ENCODE measurements around the gene ASNSD1.

DNA sequence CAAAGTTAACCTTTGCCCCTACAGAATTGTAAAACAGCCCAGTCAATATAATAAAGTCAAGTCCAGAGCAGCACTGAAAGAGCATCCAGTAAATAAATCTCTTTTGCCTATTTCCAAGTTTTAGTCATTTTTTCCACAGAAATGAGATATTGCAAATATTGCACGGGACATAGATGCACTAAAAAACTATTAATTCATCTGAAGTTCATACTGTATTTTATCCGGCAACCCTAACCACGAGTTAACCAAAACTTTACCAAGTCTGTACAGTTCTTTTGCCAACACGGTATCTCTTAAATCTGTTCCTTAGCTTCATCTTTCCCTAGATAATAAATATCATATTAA, 484 bp upstream of the ASNSD1 start:
- TF ChIP-seq, protein P1, sequence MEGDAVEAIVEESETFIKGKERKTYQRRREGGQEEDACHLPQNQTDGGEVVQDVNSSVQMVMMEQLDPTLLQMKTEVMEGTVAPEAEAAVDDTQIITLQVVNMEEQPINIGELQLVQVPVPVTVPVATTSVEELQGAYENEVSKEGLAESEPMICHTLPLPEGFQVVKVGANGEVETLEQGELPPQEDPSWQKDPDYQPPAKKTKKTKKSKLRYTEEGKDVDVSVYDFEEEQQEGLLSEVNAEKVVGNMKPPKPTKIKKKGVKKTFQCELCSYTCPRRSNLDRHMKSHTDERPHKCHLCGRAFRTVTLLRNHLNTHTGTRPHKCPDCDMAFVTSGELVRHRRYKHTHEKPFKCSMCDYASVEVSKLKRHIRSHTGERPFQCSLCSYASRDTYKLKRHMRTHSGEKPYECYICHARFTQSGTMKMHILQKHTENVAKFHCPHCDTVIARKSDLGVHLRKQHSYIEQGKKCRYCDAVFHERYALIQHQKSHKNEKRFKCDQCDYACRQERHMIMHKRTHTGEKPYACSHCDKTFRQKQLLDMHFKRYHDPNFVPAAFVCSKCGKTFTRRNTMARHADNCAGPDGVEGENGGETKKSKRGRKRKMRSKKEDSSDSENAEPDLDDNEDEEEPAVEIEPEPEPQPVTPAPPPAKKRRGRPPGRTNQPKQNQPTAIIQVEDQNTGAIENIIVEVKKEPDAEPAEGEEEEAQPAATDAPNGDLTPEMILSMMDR (IDR thresholded peaks at IDR 0.05; ENCODE audit: low read depth, low read length, poor library complexity, severe bottlenecking), result no peak
- no peak for TF ChIP-seq EZH2phosphoT487 (IDR thresholded peaks at IDR 0.05; ENCODE audit: borderline replicate concordance, low read length)
